Thoracic aorta (tissue), 2 donors: Measurements from ENCODE around the gene SMIM12. TPM values are rescaled to one million over a fixed set of nuclear protein-coding genes. Genes with fewer than 3 reads are reported as not detected.
A peak's percentile ranks its signal among the peaks of the same experiment; 100 is the strongest.

Experiments
- ATAC-seq: fragments of 150-250 bp; one replicate; pipeline ENCODE4 v1.8.0; 2017; ENCODE audit warnings: low read depth; ENCODE audit not compliant: insufficient number of reproducible peaks, low FRiP score
- DNase-seq: peaks from one replicate; pipeline ENCODE4 v3.0.0-alpha.2; 2020; ENCODE audit warnings: low spot score
- H3K27ac ChIP-seq, 2 donors: fragments of 200-600 bp; sonication (generic); 1 replicate in 1 of 2; 2 replicates in 1 of 2; pipeline ENCODE4 v1.5.1; 2016; ENCODE audit warnings: mild to moderate bottlenecking in 2 of 2, moderate library complexity in 2 of 2
- H3K27me3 ChIP-seq: fragments of 200-600 bp; sonication (generic); replicated peaks from 2 replicates; pipeline ENCODE4 v1.6.0; 2016; ENCODE audit warnings: mild to moderate bottlenecking; ENCODE audit not compliant: insufficient read depth
- H3K36me3 ChIP-seq: fragments of 200-600 bp; sonication (generic); one replicate; pipeline ENCODE4 v1.5.1; 2016
- H3K4me1 ChIP-seq, 2 donors: fragments of 200-600 bp; sonication (generic); 1 replicate in 1 of 2; 2 replicates in 1 of 2; pipeline versions ENCODE4 v1.5.1 to v1.6.0; 2016; ENCODE audit warnings: low read depth in 2 of 2, mild to moderate bottlenecking in 1 of 2; ENCODE audit not compliant: control insufficient read depth in 1 of 2
- H3K4me3 ChIP-seq: fragments of 200-600 bp; sonication (generic); 2 replicates; pipeline ENCODE4 v1.5.1; 2016; ENCODE audit warnings: mild to moderate bottlenecking
- H3K9me3 ChIP-seq: fragments of 200-600 bp; sonication (generic); 2 replicates; pipeline ENCODE4 v1.5.1; 2016
- total RNA-seq, 2 donors: library from RNA; depleted of rRNA; stranded (reverse); fragments of >200 nt; gene quantifications; one replicate each; pipeline versions ENCODE4 v1.1.0 to v1.2.3, GENCODE V29; 2016
- TF ChIP-seq, protein P1 (sequence below): fragments of 200-600 bp; sonication (generic); IDR thresholded peaks from one replicate; pipeline ENCODE4 v1.5.1; 2019; ENCODE audit warnings: antibody characterized with exemption

The SMIM12 gene
- total RNA-seq = 10 to 100 TPM; 30.1 to 33.5 TPM

DNA sequence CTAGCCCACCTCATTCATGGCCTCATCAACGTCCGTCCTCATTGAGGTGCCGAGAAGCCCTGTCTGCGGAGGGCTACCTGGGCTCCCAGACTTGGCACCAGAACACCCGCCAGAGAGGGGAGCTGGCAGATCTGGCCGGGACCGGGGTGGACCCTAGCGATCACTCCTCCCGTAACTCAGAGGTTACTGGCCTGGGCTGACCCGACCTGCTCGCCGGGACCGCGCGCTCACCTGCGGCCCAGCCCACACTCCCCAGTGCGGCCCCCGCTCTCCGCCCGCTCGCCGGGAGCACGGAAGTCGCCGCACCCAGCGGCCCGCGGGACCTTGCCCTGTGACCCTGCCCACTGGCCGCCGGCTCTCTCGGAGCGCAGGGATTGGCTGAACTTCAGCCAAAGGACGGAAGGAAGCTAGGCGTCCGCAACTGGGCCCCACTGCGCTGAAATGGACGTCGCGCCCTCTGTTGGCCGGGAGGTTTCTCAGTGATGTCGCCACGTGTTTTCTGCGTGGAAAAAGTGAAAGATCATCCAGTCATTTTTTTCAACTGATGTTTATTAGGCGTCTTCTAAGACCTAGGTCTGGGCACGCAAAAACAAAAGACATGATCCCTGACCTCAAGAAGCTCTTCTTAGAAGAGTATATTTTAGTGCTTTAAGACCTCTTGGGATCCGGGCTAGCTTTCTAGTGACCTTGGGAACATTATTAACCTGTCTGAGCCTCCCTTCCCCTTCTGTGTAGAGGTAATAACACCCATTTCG lies at the start of gene SMIM12:
Gene SMIM12, minus strand, starts transcription at position 304 of the 755 bp plus-strand sequence. CDS start 3,772 bp downstream, outside the sequence.
- Histone ChIP-seq H3K9me3 (no peaks in the 10 kb centered on the region), H3K4me1 (peaks cover 11 to 22% of the 10 kb centered on the region in 2 donors), H3K36me3 (peaks cover 9% of the 10 kb centered on the region), H3K4me3 (peak within 1 kb of the TSS; percentile 91), H3K27me3 (no peaks in the 10 kb centered on the region), H3K27ac (peak within 1 kb of the TSS; percentile 87 to 89)
- DNase-seq (peak; percentile 89), ATAC-seq (peak; percentile 98)
- TF ChIP-seq, protein P1, sequence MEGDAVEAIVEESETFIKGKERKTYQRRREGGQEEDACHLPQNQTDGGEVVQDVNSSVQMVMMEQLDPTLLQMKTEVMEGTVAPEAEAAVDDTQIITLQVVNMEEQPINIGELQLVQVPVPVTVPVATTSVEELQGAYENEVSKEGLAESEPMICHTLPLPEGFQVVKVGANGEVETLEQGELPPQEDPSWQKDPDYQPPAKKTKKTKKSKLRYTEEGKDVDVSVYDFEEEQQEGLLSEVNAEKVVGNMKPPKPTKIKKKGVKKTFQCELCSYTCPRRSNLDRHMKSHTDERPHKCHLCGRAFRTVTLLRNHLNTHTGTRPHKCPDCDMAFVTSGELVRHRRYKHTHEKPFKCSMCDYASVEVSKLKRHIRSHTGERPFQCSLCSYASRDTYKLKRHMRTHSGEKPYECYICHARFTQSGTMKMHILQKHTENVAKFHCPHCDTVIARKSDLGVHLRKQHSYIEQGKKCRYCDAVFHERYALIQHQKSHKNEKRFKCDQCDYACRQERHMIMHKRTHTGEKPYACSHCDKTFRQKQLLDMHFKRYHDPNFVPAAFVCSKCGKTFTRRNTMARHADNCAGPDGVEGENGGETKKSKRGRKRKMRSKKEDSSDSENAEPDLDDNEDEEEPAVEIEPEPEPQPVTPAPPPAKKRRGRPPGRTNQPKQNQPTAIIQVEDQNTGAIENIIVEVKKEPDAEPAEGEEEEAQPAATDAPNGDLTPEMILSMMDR = peak; percentile 73

DNA sequence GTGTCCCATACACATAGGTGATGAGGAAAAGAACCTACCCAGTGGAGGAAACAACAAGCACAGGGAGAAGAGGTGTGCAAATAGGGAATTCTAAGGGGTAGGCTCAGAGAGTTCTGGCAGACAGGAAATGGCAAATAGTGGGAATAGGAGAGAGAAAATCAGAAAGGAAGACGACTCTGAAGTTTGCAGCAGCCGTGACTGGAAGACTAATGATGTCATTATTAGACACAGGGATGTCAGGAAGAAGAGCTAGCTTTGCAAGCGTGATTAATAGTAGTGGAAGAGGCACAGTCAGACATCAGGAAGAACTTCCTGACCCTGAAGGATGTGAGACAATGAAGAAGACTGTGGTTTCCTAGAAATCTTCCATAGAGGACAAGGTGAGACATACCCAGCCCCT lies 48.8 kb upstream of the SMIM12 start:
- no peak overlapping the region for H3K4me3 ChIP-seq
- H3K27ac ChIP-seq = no peak overlapping the region
- no peak for DNase-seq
- no peak for ATAC-seq
- H3K36me3 ChIP-seq = no peaks in the 10 kb centered on the region
- H3K9me3 ChIP-seq = no peaks in the 10 kb centered on the region
- TF ChIP-seq, protein P1 = no peak
- no peaks in the 10 kb centered on the region for H3K27me3 ChIP-seq
- no peaks in the 10 kb centered on the region for H3K4me1 ChIP-seq

DNA sequence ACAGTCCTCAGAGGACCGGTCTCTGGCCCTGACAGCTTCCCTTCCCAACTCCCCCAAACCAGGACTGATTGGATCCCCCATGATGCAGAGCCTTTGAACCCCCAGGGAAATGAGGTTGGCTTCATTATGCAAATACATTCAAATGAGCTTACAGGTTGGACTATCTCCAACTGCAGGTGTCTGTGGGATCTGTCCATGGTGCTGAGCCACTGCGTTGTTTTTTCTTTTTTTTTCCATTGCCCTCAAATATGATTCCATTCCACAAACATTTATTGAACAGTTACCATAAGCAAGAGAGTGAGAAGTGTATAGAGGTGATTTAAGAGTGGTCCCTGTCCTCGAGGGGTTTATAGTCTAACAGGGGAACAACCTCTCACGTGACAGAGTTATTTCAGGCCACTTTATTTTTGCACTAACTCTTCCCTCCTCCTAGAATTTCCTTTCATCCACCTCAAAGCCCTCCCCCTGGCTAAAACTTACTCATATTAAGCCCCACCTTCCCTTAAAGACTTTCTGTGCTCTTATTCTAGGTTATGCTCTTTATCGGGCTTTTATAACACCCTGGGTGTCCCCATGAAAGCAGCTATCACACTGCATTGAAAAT lies 48.0 kb upstream of the SMIM12 start:
- Histone ChIP-seq H3K4me3 (no peak overlapping the region), H3K9me3 (no peaks in the 10 kb centered on the region), H3K27me3 (no peaks in the 10 kb centered on the region), H3K4me1 (no peaks in the 10 kb centered on the region), H3K36me3 (no peaks in the 10 kb centered on the region), H3K27ac (no peak overlapping the region)
- ATAC-seq = no peak
- DNase-seq = no peak
- TF ChIP-seq, protein P1 = no peak

GRCh38 chr1:34906756-34907155 lies 47.2 kb upstream of the SMIM12 start:
- Histone ChIP-seq H3K36me3 (no peaks in the 10 kb centered on the region), H3K9me3 (no peaks in the 10 kb centered on the region), H3K27me3 (no peaks in the 10 kb centered on the region), H3K4me3 (no peak overlapping the region), H3K27ac (no peak overlapping the region), H3K4me1 (no peaks in the 10 kb centered on the region)
- TF ChIP-seq, protein P1 = no peak
- no peak for ATAC-seq
- DNase-seq = no peak

- Histone ChIP-seq H3K4me3 (no peak overlapping the region), H3K4me1 (no peaks in the 10 kb centered on the region), H3K9me3 (no peaks in the 10 kb centered on the region), H3K27me3 (no peaks in the 10 kb centered on the region), H3K36me3 (no peaks in the 10 kb centered on the region), H3K27ac (no peak overlapping the region)
- DNase-seq (no peak), ATAC-seq (no peak)
- TF ChIP-seq, protein P1 = no peak
These were observed 46.7 kb upstream of the SMIM12 start for GRCh38 chr1:34906222-34906621.
